Measurements from ENCODE around the gene COPS9. TPM values are rescaled to one million over a fixed set of nuclear protein-coding genes. Genes with fewer than 3 reads are reported as not detected.

COPS9 gene
- total RNA-seq, 1 experiment from 2014 or later: 134 TPM

DNA sequence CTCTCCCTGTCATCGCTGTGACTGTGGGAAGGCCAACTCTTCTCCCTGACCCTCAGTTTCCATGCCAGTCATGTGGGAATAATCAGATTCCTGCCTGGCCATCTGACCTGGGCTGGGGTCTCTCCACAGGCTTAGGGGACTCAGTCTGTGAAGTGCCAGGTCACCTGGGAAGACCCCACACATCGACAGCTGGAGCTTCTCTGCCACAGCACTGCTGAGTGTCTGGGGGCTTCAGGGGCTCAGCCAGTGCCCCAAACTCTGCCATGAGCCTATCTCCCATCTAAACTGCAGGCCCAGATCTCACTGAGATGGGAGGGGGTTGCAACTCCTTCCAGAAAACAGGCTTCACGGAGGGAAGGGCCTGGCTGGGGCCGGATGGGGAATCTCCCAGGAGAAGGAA lies 46.4 kb upstream of the COPS9 start:
- Histone ChIP-seq H3K4me1 (ENCODE audit: control insufficient read depth, insufficient read depth, low read length) (no peaks in the 10 kb centered on the region), H3K27me3 (ENCODE audit: control insufficient read depth, insufficient read depth, low read length) (peaks cover 10% of the 10 kb centered on the region), H3K36me3 (ENCODE audit: control insufficient read depth, insufficient read depth, low read length) (no peaks in the 10 kb centered on the region), H3K4me3 (ENCODE audit: low read depth in 2 of 2, low read length in 2 of 2) (no peak overlapping the region), H3K9me3 (ENCODE audit: control insufficient read depth, insufficient read depth, low read depth, low read length) (no peaks in the 10 kb centered on the region), H3K27ac (ENCODE audit: low read length) (no peak overlapping the region)
- POLR2A ChIA-PET: no interaction called here
- intact Hi-C loops (cut with micrococcal nuclease; ENCODE audit: unreplicated experiment): no loop called here
- TF ChIP-seq POLR2AphosphoS5 (IDR thresholded peaks at IDR 0.05; ENCODE audit: low read depth, low read length): no peak
- TF ChIP-seq REST (IDR thresholded peaks at IDR 0.05; ENCODE audit: insufficient read depth in 1 of 2, low read depth in 2 of 2, low read length in 1 of 2): no peak
- no peak for TF ChIP-seq TCF7L2 (IDR thresholded peaks at IDR 0.05; ENCODE audit: low read depth, low read length)
- TF ChIP-seq, protein P1, sequence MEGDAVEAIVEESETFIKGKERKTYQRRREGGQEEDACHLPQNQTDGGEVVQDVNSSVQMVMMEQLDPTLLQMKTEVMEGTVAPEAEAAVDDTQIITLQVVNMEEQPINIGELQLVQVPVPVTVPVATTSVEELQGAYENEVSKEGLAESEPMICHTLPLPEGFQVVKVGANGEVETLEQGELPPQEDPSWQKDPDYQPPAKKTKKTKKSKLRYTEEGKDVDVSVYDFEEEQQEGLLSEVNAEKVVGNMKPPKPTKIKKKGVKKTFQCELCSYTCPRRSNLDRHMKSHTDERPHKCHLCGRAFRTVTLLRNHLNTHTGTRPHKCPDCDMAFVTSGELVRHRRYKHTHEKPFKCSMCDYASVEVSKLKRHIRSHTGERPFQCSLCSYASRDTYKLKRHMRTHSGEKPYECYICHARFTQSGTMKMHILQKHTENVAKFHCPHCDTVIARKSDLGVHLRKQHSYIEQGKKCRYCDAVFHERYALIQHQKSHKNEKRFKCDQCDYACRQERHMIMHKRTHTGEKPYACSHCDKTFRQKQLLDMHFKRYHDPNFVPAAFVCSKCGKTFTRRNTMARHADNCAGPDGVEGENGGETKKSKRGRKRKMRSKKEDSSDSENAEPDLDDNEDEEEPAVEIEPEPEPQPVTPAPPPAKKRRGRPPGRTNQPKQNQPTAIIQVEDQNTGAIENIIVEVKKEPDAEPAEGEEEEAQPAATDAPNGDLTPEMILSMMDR (IDR thresholded peaks at IDR 0.05): no peak
- TF ChIP-seq SIN3A (IDR thresholded peaks at IDR 0.05; ENCODE audit: borderline replicate concordance, insufficient read depth, low read depth, low read length): no peak
- ATAC-seq (no peak), DNase-seq (ENCODE audit: low read depth, low spot score) (no peak)
- CTCF ChIA-PET: no interaction called here
- no TSS peak for BruUV-seq (replicated peaks)
- in situ Hi-C loops (cut with HindIII; ENCODE audit: low pct_unique_long_range_greater_than_20kb, low sequenced_read_pairs): no loop called here

GRCh38 chr2:240182001-240182400 lies 45.9 kb upstream of the COPS9 start:
- no peak for TF ChIP-seq SIN3A (IDR thresholded peaks at IDR 0.05; ENCODE audit: borderline replicate concordance, insufficient read depth, low read depth, low read length)
- no peak for TF ChIP-seq POLR2AphosphoS5 (IDR thresholded peaks at IDR 0.05; ENCODE audit: low read depth, low read length)
- TF ChIP-seq REST (IDR thresholded peaks at IDR 0.05; ENCODE audit: insufficient read depth in 1 of 2, low read depth in 2 of 2, low read length in 1 of 2): no peak
- no peak for TF ChIP-seq TCF7L2 (IDR thresholded peaks at IDR 0.05; ENCODE audit: low read depth, low read length)
- TF ChIP-seq, protein P1 (IDR thresholded peaks at IDR 0.05): no peak
- H3K27ac ChIP-seq (ENCODE audit: low read length): no peak overlapping the region
- POLR2A ChIA-PET: no interaction called here
- CTCF ChIA-PET: no interaction called here
- no peak for ATAC-seq
- no peaks in the 10 kb centered on the region for H3K36me3 ChIP-seq (ENCODE audit: control insufficient read depth, insufficient read depth, low read length)
- no peak for DNase-seq (ENCODE audit: low read depth, low spot score)
- no peaks in the 10 kb centered on the region for H3K4me1 ChIP-seq (ENCODE audit: control insufficient read depth, insufficient read depth, low read length)
- H3K9me3 ChIP-seq (ENCODE audit: control insufficient read depth, insufficient read depth, low read depth, low read length): no peaks in the 10 kb centered on the region
- in situ Hi-C loops (cut with HindIII; ENCODE audit: low pct_unique_long_range_greater_than_20kb, low sequenced_read_pairs) (no loop called here), intact Hi-C loops (cut with micrococcal nuclease; ENCODE audit: unreplicated experiment) (no loop called here)
- BruUV-seq (replicated peaks): no TSS peak
- H3K4me3 ChIP-seq (ENCODE audit: low read depth in 2 of 2, low read length in 2 of 2): no peak overlapping the region
- H3K27me3 ChIP-seq (ENCODE audit: control insufficient read depth, insufficient read depth, low read length): peaks cover 12% of the 10 kb centered on the region
